ENCODE measurements around the gene GINS3.

GINS3 gene

GRCh38 chr16:58360041-58360634, 32.1 kb upstream of the GINS3 start:
- DNase-seq (ENCODE audit: insufficient read length, low spot score), result no peak
- FAIRE-seq, result no peak
- TF ChIP-seq CTCF (IDR thresholded peaks at IDR 0.05; ENCODE audit: insufficient read depth, missing control alignments), result no peak

GRCh38 chr16:58361726-58362125, 30.5 kb upstream of the GINS3 start:
- FAIRE-seq (no peak), DNase-seq (ENCODE audit: insufficient read length, low spot score) (no peak)
- no peak for TF ChIP-seq CTCF (IDR thresholded peaks at IDR 0.05; ENCODE audit: insufficient read depth, missing control alignments)

- FAIRE-seq, result no peak
- no peak for DNase-seq (ENCODE audit: insufficient read length, low spot score)
- no peak for TF ChIP-seq CTCF (IDR thresholded peaks at IDR 0.05; ENCODE audit: insufficient read depth, missing control alignments)
Measured at GRCh38 chr16:58363746-58364393, 28.4 kb upstream of the GINS3 start.

- DNase-seq (ENCODE audit: insufficient read length, low spot score) (no peak), FAIRE-seq (no peak)
- TF ChIP-seq CTCF (IDR thresholded peaks at IDR 0.05; ENCODE audit: insufficient read depth, missing control alignments), result no peak
Measured at GRCh38 chr16:58365623-58366022, 26.6 kb upstream of the GINS3 start.

GRCh38 chr16:58366247-58367031, 25.8 kb upstream of the GINS3 start:
- DNase-seq (ENCODE audit: insufficient read length, low spot score) (no peak), FAIRE-seq (no peak)
- no peak for TF ChIP-seq CTCF (IDR thresholded peaks at IDR 0.05; ENCODE audit: insufficient read depth, missing control alignments)

GRCh38 chr16:58367252-58367651, 25.0 kb upstream of the GINS3 start:
- DNase-seq (ENCODE audit: insufficient read length, low spot score), result no peak
- no peak for TF ChIP-seq CTCF (IDR thresholded peaks at IDR 0.05; ENCODE audit: insufficient read depth, missing control alignments)
- no peak for FAIRE-seq

GRCh38 chr16:58371841-58372240, 20.4 kb upstream of the GINS3 start:
- FAIRE-seq, result no peak
- DNase-seq (ENCODE audit: insufficient read length, low spot score), result no peak
- no peak for TF ChIP-seq CTCF (IDR thresholded peaks at IDR 0.05; ENCODE audit: insufficient read depth, missing control alignments)

Measured in D721Med (cell line).